ENCODE results near the gene SETD4. TPM values are rescaled to one million over a fixed set of nuclear protein-coding genes. Genes with fewer than 3 reads are reported as not detected.

SETD4 gene, protein sequence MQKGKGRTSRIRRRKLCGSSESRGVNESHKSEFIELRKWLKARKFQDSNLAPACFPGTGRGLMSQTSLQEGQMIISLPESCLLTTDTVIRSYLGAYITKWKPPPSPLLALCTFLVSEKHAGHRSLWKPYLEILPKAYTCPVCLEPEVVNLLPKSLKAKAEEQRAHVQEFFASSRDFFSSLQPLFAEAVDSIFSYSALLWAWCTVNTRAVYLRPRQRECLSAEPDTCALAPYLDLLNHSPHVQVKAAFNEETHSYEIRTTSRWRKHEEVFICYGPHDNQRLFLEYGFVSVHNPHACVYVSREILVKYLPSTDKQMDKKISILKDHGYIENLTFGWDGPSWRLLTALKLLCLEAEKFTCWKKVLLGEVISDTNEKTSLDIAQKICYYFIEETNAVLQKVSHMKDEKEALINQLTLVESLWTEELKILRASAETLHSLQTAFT
- 26.0 and 28.4 TPM in 2 replicates for total RNA-seq
- long read RNA-seq, full-length matches to known transcripts: 5 of 65 reads
- long read RNA-seq, partial matches to known transcripts: 34 of 65 reads
- long read RNA-seq, other reads (novel, unspliced or antisense): 26 of 65 reads

DNA sequence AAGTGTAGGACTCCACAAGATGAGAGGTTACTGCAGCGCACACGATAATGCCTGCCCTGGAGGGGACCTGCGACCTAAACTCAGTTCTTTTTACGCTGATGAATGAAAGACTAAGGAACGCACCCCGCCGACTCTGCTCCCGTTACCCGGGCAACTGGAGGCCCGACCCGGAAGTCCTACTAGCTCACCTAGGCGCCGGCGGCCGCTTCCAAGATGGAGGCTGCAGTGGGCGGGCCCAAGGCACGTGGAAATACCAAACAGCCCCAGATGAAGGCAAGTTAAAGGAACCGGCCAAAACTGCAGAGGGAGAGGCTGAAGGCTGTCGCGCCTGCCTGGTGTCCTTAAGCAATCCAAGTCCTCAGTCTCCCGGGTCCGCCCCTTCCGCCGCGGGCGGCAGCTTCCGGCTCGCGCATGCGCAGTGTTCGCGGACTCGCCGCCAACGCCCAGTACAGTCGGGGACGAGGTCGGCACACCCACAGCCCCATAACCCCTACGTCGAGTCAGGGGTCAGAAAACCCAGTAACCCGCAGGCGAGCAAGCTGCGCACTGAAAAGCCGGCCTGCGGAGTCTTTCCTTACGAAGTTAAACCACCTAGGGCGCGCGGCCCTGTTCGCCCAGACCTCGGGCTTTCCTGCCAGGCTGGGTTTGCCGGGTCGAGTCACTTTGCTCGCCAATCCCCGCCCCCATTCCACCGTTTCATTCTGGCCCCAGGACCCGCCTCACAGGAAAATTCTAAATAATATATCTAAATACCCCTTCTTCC, at the start of gene SETD4:
TSS of gene SETD4 (minus strand) at position 368 of the 763 bp plus-strand sequence. CDS start 1,638 bp downstream, outside the sequence.
- TF ChIP-seq, protein P1, sequence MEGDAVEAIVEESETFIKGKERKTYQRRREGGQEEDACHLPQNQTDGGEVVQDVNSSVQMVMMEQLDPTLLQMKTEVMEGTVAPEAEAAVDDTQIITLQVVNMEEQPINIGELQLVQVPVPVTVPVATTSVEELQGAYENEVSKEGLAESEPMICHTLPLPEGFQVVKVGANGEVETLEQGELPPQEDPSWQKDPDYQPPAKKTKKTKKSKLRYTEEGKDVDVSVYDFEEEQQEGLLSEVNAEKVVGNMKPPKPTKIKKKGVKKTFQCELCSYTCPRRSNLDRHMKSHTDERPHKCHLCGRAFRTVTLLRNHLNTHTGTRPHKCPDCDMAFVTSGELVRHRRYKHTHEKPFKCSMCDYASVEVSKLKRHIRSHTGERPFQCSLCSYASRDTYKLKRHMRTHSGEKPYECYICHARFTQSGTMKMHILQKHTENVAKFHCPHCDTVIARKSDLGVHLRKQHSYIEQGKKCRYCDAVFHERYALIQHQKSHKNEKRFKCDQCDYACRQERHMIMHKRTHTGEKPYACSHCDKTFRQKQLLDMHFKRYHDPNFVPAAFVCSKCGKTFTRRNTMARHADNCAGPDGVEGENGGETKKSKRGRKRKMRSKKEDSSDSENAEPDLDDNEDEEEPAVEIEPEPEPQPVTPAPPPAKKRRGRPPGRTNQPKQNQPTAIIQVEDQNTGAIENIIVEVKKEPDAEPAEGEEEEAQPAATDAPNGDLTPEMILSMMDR (conservative IDR thresholded peaks at IDR 0.05): no peak
- peak; percentile 91 for DNase-seq (ENCODE audit: low read depth, low spot score)
- no peaks in the 10 kb centered on the region for H3K9me3 Mint-ChIP-seq

DNA sequence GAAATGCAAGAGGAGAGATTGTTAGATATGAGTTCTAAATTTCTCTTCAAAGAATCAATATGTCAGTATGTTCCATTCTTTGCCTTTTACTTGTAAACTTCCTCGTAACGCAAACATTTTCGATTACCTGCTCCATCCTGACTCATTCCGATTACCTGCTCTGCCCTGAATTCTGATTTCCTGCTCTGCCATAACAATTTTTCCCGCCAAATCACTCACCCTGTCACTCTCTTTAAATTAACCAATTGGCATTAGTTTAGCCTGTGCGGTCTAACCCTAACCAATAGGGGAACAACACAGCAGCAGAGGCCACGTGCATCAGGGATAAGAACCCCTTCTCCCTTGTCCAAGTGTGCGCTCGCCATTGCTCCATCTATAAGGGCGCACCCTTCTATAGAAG, 49.5 kb upstream of the SETD4 start:
- no peak for DNase-seq (ENCODE audit: low read depth, low spot score)
- Mint-ChIP-seq H3K4me1 (peaks cover 10% of the 10 kb centered on the region), H3K9me3 (peaks cover 3% of the 10 kb centered on the region), H3K27me3 (ENCODE audit: low read depth) (peaks cover 42% of the 10 kb centered on the region), H3K4me3 (no peak overlapping the region), H3K36me3 (ENCODE audit: low read depth) (no peaks in the 10 kb centered on the region), H3K27ac (ENCODE audit: unreplicated experiment) (no peak overlapping the region)
- TF ChIP-seq, protein P1 (conservative IDR thresholded peaks at IDR 0.05): no peak

More for the DNA sequence above, at the start of gene SETD4:
- Mint-ChIP-seq H3K4me3 (peak within 1 kb of the TSS; percentile 99), H3K27me3 (ENCODE audit: low read depth) (peaks cover 18% of the 10 kb centered on the region), H3K27ac (ENCODE audit: unreplicated experiment) (peak within 1 kb of the TSS; percentile 97), H3K4me1 (peaks cover 25% of the 10 kb centered on the region), H3K36me3 (ENCODE audit: low read depth) (peaks cover 15% of the 10 kb centered on the region)

DNA sequence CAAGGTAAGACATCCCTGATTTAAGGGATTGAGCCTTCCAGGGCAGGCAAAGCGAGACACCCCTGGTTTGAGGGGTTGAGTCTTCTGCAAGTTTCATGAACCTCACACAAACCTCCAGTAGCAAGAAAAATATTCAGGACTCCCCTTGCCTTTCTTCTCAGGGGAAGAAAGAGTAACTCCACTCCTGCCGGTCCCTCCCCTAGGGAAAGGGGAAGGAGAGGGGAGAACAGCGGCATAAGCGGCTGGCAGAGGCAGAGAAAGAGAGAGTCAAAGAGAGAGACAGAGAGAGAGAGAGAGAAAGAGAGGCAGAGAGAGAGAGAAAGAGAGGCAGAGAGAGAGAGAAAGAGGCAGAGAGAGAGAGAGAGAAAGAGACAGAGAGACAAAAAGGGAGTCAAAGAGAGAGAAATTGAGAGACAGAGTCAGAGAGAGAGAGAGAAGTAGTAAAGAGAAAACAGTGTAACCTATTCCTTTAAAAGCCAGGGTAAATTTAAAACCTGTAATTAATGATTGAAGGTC, 45.1 kb upstream of the SETD4 start:
- Mint-ChIP-seq H3K36me3 (ENCODE audit: low read depth) (peaks cover 4% of the 10 kb centered on the region), H3K4me1 (peaks cover under 1% of the 10 kb centered on the region), H3K27ac (ENCODE audit: unreplicated experiment) (no peak overlapping the region), H3K27me3 (ENCODE audit: low read depth) (peaks cover 73% of the 10 kb centered on the region), H3K4me3 (no peak overlapping the region), H3K9me3 (peaks cover 10% of the 10 kb centered on the region)
- DNase-seq (ENCODE audit: low read depth, low spot score): no peak
- TF ChIP-seq, protein P1 (conservative IDR thresholded peaks at IDR 0.05): no peak

DNA sequence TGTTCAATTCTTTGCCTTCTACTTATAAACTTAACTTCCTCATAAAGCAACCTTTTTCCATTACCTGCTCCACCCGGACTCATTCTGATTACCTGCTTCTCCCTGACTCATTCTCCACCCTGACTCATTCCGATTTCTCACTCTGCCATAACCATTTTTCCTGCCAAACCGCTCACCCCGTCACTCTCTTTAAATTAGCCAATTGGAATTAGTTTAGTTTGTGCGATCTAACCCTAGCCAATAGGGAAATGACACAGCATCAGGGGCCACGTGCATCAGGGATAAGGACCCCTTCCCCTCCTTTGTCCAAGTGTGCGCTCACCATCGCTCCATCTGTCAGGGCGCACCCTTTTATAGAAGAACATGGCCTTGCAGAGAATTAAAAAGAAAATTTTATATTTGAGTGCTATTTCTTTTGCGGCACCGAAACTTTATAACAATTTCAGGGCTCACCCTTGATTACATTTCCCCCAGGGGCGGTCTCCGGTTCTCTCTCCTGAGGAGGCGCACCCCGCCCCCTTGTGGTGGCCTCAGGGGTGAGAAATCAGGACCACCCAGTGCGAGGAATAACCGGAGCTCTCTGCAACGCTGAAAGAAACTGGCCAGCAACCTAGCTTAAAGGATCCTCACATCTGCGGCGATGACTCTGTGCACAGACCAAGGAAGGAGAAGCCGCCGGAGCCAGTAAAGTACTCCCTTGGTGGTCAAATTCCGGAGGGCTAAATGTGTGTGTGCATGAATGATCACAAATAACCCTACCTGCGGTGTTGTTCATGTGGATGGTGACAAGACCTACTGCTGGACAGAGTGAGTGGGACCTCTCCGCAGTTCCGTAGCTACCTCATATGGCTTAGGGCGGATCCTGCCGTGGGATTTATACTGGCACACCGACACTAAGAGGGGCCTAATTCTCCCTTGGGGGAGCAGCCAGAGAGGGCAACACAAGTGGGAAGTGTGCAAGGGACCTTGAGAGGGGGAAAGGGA, 44.3 kb upstream of the SETD4 start:
- Mint-ChIP-seq H3K36me3 (ENCODE audit: low read depth) (peaks cover 4% of the 10 kb centered on the region), H3K9me3 (peaks cover 10% of the 10 kb centered on the region), H3K27ac (ENCODE audit: unreplicated experiment) (no peak overlapping the region), H3K27me3 (ENCODE audit: low read depth) (peaks cover 77% of the 10 kb centered on the region), H3K4me3 (no peak overlapping the region), H3K4me1 (peaks cover 6% of the 10 kb centered on the region)
- TF ChIP-seq, protein P1 (conservative IDR thresholded peaks at IDR 0.05): peak; percentile 61
- peak; percentile 61 for DNase-seq (ENCODE audit: low read depth, low spot score)
